HG03571 (cell line): ENCODE results near the gene SEC14L6.

Source experiments
- ATAC-seq: cut with Tn5 transposase; IDR thresholded peaks from one replicate; pipeline ENCODE4 v1.9.1; 2021; ENCODE audit not compliant: unreplicated experiment

SEC14L6 gene

DNA sequence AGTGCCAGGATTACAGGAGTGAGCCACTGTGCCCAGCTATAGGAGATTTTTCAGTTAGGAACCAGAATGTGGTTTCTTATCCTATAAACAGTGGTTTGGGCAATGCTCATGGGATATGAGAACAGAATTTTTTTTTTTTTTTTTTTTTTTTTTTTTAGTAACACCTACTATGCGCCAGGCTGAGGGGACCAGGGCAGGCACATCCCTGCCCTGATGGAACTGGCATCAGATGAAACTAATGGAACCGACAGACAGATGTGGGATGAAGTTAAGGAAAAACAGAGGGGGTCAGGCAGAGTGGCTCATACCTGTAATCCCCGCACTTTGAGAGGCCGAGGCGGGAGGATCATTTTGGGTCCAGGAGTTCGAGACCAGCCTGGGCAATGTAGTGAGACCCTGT, 45.9 kb downstream of the SEC14L6 start:
- no peak for ATAC-seq

DNA sequence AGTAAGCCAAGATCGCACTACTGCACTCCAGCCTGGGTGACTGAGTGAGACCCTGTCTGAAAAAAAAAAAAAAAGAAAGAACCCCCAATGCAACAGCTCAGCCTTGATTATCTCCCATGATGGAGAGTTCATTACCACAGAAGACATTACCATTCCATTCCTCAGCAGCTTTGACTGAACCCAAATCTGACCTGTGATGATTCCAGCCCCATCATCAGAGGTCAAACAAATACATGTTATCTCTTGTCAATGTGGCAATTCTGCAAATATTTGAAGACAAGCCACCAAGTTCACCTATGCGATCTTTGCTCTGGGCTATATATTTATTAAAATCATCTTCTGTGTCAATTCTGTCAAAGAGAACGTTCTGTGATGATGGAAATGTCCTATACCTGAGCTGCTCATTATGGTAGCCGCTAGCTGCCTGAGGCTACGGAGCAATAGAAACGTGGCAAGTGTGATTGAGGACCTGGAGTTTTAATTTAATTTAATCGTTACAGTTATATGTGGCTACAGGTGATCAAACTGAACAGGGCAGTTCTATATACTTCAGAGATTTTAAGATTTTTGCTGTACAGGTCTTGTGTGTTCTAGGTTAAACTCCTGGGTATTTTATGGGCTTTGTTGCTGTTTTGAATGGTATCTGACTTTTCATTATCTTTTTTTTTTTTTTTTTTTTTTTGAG, 48.9 kb downstream of the SEC14L6 start:
- ATAC-seq = no peak

- ATAC-seq = no peak
Measured at GRCh38 chr22:30495041-30495784, 51.3 kb downstream of the SEC14L6 start.

DNA sequence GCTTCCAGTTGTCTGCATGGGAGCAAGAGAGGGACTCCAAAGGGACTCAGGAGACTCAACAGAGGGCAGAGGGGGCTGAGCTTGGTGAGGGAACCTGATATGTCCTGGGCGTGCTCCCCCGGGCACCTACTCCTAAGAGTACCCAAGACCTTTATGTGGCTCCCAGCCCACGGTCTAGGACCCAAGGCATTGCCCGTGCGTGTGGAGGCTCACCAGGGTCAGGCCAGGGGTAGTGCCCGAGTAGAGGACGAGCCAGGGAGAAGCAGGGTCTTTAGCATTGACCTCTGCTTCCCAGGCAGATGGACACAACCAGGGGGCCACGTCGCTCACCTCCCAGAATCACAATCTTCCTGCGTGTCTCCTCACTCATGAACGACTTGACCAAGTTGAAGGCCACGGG, 54.4 kb downstream of the SEC14L6 start:
- no peak for ATAC-seq

DNA sequence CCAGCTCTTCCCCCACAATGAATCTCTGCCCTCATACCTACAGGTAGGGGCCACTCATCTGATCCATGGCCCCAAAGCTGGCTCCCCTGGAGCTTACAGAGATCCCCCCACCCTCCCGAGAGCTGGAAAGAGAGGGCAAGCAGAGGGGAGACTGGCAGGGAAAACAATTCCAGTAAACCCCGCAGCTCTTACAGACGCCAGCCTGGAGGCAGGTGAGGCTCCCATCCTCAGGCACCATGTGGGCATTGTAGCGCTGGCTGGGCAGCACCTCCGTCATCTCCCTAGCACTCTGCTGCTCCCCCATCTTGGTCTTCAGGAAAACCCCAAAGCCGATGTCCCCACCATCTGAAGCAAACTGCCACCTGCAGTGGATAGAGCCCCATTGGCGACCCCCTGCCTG, 55.2 kb downstream of the SEC14L6 start:
- no peak for ATAC-seq

GRCh38 chr22:30490399-30490798, 56.1 kb downstream of the SEC14L6 start:
- no peak for ATAC-seq

- no peak for ATAC-seq
Measured at GRCh38 chr22:30488121-30488520, 58.4 kb downstream of the SEC14L6 start.

DNA sequence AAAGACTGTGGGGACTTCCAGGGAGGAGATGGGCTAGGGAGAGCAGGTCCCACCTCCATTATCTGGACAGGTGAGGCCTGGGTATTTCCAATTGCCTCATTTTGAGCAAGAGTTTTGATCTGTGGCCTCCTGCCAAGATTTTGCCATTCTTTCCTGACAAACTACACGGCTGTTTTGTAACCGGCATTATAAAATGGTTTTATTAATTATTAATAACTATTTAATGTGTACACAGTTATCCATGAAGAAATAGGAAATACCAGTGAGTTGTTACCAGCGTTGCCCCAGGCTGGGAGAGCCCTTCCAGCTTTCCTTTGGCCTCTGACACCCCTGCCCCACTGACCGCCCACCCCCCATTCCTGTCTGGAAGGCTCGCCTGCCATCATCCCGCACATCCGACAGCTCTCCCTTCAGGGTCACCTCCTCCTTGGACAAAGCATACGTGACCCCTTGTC, 59.9 kb downstream of the SEC14L6 start:
- ATAC-seq = no peak

- ATAC-seq = no peak
Measured at GRCh38 chr22:30486118-30486517, 60.4 kb downstream of the SEC14L6 start.

DNA sequence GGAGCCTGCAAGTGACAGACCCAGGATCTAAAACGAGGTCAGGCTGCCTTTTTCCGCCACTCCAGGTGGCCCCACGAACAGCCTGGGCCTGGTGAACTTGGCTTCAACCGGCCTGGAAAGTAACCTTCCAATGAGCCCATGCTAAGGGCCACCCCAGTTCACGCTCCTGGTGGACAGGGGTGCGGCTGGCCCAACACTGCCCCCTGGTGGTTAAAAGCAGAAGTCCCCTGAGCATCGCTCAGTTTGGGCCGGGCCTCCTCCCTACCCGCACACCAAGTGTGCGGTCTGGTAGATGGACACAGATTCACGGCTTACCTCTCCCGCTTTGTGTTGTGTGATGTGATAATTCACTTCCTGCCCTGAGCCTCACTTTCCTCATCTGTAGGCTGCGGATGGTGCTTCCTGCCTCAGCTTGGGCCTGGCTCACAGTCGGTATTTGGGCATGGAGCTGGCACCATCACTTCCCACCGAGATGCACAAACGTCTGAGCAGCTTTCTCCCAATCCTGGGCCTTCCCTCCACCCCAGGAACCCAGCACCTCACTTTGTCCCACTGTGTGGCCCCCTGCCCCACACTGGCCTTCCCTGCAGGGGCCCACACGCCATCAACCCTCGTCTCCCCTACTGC, 61.1 kb downstream of the SEC14L6 start:
- no peak for ATAC-seq

- ATAC-seq = no peak
Measured at GRCh38 chr22:30483169-30483568, 63.4 kb downstream of the SEC14L6 start.

- no peak for ATAC-seq
Measured at GRCh38 chr22:30481711-30482110, 64.8 kb downstream of the SEC14L6 start.

- ATAC-seq = no peak
Measured at GRCh38 chr22:30479981-30480380, 66.6 kb downstream of the SEC14L6 start.

GRCh38 chr22:30474683-30475424, 71.7 kb downstream of the SEC14L6 start:
- no peak for ATAC-seq

DNA sequence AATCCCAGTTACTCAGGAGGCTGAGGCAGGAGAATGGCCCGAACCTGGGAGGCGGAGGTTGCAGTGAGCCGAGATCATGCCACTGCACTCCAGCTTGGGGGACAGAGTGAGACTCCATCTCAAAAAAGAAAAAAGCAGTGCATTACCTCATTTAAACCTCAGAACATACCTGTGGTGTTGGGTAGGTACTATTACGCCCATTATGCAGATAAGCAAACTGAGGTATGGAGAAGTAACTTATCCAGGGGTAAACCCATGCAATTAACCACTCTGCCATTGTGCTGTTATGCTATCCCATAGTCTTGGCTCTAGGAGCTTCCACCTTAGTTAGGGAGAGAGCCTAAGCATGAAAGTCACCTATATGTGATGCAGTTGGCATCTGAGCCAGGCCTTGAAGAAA, 72.4 kb downstream of the SEC14L6 start:
- ATAC-seq = no peak

DNA sequence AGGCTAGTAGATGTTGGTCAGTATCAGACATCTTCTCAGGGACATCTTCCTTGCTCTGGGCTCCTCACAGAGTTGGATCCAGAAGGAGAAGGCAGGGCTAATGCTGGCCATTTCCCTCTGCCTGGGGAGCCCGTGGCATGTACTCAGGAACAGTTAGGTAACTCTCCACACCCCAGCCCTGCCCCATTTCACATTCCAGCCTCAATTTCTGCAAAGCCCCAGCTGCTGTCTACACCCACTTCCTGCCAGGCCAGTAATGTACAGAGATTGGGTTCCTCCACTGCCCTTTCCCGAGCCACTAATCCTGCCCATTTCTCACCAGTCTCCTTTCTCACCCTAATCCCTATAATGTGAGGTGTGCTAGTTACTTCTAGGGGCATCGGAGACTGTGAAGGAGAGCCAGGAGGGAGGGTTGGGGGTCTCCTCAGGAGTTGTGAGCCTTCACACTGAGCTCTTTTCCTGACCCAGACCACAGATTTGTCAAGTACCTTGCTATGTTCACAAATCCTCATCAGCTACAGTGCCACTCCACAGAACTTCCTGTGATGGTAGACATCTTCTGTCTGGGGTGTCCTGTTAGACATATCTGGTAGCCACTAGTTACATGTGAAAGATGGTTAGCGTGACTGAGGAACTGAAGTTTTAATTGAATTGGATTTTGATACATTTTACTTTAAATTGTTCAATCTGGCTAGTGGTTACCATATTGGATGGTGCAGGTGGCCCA, 73.4 kb downstream of the SEC14L6 start:
- ATAC-seq = no peak
